Posterior vena cava (tissue), 2 donors: ENCODE measurements around the gene SLC10A2. TPM values are rescaled to one million over a fixed set of nuclear protein-coding genes. Genes with fewer than 3 reads are reported as not detected.

Experiments used
- DNase-seq: peaks from one replicate; pipeline ENCODE4 v3.0.0-alpha.2; 2020; ENCODE audit warnings: low spot score
- intact Hi-C, 2 donors: fragments of 100-400 bp; cut with DNase I; formaldehyde crosslinking; loops; one replicate each; pipeline versions ENCODE4 v1.14.1 to v1.14.2; 2022 to 2023
- total RNA-seq, 2 donors: library from RNA; stranded (reverse); fragmentation: NEBNext Ultra II Directional; extraction: Animal tissue kit (Norgen Biotek cat#: 25700); gene quantifications; one replicate each; pipeline ENCODE4 v1.2.1, GENCODE V29; 2021
- donor health status: DM: yes; HTN: yes; CAD: no.
- donor health status: DM: yes; HTN: yes; CAD: no.

The SLC10A2 gene
- total RNA-seq, 2 donors from 2014 or later = not detected

DNA sequence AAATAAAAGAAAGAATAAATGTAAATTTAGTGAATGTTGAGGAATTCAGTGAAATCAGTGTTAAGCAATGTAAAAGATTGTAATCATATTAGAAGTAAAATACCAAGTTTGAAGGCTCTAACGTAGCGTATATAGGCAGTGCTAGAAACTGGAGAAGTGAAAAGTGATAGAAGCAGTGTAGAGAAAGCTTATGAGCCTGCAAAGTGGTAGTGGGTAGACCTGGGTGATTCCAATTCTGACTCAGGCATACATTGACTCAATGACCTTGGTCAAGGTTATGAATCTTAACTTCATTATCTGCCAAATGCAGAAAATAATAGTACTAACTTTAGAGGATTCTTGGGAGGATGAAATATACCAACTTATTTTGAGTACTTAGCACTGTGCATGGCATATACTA lies 4.1 kb downstream of the SLC10A2 start:
- intact Hi-C loops = no loop called here
- DNase-seq = no peak

- intact Hi-C loops = no loop called here
Measured at GRCh38 chr13:103056008-103056407, 10.2 kb downstream of the SLC10A2 start.

DNA sequence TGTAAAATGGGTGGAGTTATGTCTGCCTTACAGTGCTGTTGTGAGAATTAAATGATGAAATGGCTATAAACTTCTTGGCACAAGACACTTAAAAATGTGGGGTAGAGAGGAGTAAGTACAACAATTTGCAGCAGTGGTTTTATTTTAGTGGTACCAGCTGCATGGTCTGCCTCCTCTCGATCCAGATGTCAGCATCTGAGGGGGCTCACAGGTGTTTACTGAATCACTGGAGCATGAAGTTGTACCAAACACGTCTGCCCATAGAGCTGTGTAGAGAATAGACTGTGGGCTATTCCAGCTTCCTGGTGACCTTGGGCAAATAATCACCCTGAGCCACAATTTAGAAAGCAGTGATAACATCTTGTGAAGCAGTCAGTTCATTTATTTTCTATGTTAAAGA lies 11.1 kb downstream of the SLC10A2 start:
- no peak for DNase-seq
- intact Hi-C loops = no loop called here

More at GRCh38 chr13:103056008-103056407, 10.2 kb downstream of the SLC10A2 start:
- no peak for DNase-seq

DNA sequence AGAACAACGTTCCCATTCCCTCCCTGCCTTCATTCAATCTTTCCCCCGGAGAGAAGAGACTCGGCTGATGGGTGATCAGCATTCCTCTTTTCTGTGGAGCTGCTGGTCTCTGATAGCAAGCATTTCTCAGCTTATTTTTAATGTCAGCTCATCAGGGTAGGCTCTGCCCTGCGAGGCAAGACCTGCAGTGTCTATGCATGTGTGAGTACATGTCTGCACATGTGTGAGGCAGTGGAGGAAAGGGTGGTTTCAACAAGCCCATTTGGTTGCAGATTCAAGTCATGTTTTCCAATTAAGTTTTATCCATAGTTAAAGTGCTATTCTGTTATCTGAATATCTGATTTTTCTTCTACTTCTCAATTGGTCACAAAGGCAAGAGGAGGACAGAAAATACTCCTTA lies 19.5 kb downstream of the SLC10A2 start:
- no peak for DNase-seq

DNA sequence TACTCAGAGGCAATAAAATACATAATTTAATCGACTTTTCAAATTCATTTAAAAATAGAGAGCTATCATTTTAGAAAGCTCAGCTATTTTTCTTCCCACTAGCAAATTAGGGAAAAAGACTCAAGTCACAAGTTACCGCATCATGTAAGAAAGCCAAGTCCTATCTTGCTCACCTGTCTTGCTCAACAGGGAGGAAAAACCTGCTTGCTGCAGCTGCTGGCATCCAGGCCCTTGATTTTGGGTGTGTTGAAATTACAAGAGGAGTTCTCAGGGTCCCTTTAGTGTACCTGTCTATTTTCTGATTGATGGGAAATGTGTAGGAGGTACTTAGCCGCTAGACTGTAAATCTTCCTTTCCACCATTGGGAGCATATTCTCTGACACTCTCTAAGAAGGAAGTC lies 22.2 kb downstream of the SLC10A2 start:
- DNase-seq = no peak
- intact Hi-C loops = no loop called here

More for the DNA sequence above, 19.5 kb downstream of the SLC10A2 start:
- intact Hi-C loops = no loop called here

DNA sequence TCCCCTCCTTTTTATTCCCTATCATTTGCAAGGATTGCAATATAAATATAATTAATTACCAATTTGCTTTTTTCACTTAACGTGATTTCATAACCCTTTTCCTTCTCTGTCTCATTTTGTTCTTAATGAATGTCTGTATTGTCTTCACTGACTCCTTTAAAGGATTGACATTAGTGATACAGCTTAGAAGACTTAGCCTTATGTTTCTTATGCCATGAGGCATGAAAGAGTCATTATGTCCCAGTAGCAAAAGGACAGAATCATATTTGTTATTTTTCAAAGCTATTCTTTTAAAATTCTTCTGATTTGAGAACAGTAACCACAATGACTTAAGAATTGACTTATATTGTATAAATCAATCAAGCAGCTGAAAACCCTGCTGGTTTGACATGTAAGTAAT lies 26.2 kb downstream of the SLC10A2 start:
- no peak for DNase-seq
- intact Hi-C loops = no loop called here

- DNase-seq = no peak
- intact Hi-C loops = no loop called here
Measured at GRCh38 chr13:103039183-103039582, 27.0 kb downstream of the SLC10A2 start.

GRCh38 chr13:103036268-103036667 lies 29.9 kb downstream of the SLC10A2 start:
- intact Hi-C loops = no loop called here
- no peak for DNase-seq

- intact Hi-C loops = no loop called here
Measured at GRCh38 chr13:103033999-103034398, 32.2 kb downstream of the SLC10A2 start.

DNA sequence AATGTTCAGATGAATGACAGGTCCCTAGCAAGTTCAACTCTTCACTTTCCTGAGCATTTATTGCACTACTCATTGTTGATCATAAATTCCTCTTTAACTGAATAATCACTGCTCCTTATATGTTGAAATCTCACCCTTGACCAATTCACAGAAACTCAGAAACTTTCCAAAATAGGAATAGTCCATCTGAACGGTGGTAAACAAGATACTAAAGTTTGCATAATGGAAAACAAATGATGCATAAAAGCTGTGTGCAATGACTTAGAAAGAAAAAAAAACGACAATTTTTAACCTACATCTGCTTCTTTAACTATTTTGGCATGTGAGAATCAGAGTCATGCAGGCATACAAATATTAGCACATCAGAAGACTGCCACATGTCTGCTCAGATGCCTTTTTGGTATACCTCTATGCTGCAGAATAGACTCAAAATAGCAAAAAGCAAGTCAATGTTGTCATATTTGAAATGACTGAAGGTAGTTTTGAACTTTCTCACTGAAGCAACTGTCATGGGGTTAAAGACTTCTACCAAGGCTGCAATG lies 34.8 kb downstream of the SLC10A2 start:
- DNase-seq = no peak
- intact Hi-C loops = no loop called here

More at GRCh38 chr13:103033999-103034398, 32.2 kb downstream of the SLC10A2 start:
- DNase-seq = no peak

DNA sequence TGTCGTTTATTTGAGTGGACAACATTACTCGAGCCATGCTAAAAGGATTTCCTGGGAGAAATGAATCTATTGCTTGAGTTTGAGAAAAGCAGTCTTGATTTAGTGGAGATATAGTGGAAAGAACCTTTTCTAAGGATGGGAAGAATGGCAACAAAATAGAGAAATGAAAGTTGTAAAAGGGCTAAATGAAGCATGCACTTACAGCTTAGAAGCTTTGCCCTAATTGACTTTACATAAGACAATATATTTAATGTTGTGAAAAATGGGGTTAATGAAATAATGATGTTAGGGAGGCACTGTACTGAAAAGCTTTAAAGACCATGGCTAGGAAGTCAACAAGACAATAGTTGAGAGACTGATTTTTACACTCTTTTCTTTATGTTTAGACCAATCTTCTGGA lies 35.4 kb downstream of the SLC10A2 start:
- no peak for DNase-seq
- intact Hi-C loops = no loop called here

DNA sequence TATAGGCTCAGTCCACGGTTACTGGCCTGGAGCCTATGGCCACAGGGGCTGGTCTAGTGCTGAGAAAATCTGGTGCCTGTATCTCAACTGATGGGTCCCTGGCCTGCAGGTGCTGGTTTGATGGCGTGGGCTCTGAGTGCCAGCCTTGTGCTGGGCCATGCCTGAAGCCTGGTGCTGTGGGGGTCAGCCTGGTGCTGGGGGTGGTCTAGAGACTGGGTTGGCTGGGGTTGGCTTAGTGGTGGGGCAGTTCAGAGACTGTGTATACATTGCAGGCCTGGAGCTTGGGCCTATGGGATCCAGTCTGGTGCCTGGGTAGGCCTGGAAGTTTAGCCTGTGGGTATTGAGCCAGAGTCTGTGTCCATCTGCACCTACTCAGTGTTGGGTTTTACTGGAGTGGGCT lies 36.4 kb downstream of the SLC10A2 start:
- intact Hi-C loops = no loop called here
- DNase-seq = no peak

DNA sequence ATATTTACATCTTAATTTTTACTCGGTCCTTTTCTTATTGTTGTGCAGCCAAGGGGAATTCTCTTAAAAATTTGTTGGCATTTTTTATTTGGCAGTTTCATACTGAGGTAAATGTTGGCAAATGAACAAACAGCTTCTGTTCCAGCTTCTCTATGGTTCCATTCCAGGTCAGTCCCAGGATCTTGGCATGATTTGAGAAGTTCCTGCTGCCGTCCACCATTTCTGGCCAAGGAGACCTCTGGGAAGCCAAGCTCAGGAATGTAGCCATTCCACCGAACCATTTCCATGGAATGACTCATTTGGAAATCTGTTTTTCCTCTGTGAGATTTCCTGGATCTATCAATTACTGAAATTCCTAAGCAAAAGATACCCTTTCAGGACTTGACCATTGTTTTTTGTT lies 43.9 kb downstream of the SLC10A2 start:
- intact Hi-C loops = no loop called here
- DNase-seq = no peak

DNA sequence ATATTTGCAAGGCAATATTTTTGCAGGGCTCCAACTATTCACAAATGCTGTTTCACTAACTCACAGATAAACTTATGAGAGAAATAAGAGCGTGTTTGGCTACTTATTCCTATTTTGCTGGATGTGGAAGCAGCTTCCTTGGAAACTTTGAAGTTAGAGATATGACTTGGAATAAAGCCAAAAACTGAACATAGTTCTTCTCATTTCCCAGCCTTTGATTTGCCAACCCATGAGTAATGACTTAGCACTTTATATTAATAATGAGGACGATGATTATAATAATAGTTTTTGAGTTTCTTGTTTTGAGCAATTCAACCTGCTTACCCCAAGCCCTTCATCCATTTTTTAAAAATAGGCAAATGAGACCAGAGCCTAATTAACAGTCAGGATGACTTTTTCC lies 47.7 kb downstream of the SLC10A2 start:
- no peak for DNase-seq
- intact Hi-C loops = no loop called here

DNA sequence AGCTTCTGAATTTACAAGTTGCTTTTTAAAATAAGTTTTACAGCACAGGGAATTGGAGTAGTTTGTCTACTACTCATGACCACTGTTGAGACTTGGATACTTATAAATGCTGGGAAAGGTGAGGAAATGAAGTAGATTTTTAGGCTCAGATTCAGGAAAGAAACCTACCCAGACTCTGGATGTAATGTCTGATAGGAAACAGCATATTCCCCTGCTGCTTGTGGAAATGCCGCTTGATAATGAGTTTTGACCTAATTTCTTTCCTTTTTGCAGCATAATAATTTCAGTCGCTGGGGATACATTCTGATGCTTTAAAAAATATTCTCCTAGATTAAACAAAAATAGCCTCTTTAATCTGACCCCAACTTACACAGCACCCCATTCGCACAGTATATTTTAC lies 53.6 kb downstream of the SLC10A2 start:
- DNase-seq = no peak
- intact Hi-C loops = no loop called here

GRCh38 chr13:103009051-103009840 lies 57.0 kb downstream of the SLC10A2 start:
- no peak for DNase-seq
- intact Hi-C loops = no loop called here

GRCh38 chr13:103007427-103007762 lies 58.8 kb downstream of the SLC10A2 start:
- DNase-seq = no peak
- intact Hi-C loops = no loop called here

DNA sequence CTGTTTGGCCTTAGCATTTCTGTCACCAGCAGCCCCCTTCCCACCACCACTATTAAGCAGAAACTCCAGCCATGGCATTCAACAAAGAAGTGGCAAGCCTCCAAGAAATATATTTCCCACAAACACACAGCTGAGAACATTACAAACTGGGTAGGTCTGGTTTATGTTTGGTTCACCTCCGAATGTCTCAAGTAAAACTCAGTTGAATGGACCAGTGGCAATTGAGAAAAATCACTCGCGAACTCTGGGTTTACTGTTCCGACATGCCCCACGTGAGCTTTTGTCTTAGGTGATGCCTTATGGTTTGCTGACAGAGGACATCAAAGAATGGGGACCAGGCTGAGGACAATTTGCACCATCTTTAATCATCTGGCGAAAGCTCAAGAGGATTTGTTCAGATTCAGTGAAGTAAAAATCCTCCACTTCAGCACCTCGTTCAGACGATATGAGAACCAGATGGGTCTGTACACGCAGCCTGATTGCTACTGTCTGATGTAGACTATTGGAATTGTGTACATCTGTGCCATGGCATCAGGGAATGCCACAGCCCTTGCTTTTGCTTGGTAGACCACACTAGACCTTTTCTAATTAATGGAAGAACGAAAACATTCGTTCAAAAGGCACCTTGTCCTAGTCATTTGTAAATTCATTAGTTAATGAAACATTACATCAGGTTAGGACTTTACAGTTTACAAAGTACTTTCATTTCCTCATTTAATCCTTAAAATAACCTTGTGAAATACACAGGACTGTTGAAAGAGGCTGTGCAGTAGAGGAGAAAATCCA lies 59.4 kb downstream of the SLC10A2 start:
- intact Hi-C loops = no loop called here
- DNase-seq = no peak

DNA sequence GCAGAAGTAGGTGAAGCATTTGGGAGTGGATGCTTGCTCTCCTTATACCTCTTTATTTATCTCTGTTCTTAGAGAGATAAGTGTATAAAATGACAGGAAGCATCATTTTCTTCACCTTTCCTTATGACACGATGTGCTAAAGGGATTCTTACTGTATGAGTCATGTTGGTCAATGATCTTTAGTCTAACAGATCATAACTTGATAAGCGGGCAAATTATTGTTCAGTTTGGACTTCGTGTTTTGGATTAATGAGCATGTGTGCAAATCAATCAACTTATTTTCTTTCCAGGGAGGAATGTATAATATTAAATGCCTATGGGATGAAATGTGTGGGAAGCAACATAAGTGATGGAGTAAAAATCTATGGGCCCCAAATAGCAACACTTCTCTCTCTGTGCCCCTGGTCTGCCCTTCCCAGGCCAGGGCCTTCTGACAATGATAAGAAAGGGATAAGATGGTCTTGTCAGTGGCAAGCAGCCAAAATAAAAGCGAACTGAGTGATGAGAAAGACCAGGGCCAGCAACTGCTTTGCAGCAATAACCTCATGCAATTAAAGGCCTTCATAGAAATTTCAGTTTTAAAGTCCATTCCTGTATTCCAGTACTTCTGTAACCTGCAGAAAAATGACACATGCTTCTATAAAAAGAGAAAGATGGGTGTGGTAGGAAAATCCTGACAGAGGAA lies 61.4 kb downstream of the SLC10A2 start:
- DNase-seq = no peak
- intact Hi-C loops = no loop called here

DNA sequence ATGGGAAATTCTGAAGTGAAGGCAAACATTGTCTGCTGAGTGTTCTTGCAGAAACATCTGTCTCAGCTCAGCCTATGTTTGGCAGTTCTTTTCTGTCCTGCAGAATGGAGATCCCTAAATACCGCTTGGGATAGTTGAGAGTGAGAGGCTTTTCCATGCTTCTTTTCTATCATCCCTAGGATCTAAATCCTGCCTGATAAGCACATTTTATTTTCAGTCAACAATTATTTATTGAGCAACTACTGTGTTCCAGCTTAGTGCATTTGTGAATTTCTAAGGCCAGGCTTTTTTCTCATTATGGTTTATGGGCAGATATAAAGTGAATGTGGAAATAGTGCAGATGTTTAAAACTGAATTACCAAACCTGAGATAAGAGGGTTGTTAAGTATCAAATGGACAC lies 62.6 kb downstream of the SLC10A2 start:
- intact Hi-C loops = no loop called here
- no peak for DNase-seq
